Body of pancreas (tissue), 4 donors: ENCODE measurements around the gene NBDY. TPM values are rescaled to one million over a fixed set of nuclear protein-coding genes. Genes with fewer than 3 reads are reported as not detected.
"Not testable (repeated sequence)": the region's sequence is repeated elsewhere in the genome, so short reads cannot be mapped to it uniquely, and the experiment has no call there.

Experiments used
- ATAC-seq: fragments of 150-250 bp; one replicate; pipeline ENCODE4 v1.9.1; 2016
- DNase-seq, 4 donors: peaks; one replicate each; pipeline ENCODE4 v3.0.0-alpha.2; 2019
- H3K27ac ChIP-seq, 4 donors: fragments of 200-600 bp; sonication (generic); 1 replicate in 3 of 4; 2 replicates in 1 of 4; pipeline versions ENCODE4 v1.5.1 to v1.6.1; 2016 to 2019; ENCODE audit warnings: mild to moderate bottlenecking in 1 of 4, mixed read lengths in 1 of 4, moderate library complexity in 1 of 4
- H3K27me3 ChIP-seq, 2 donors: fragments of 200-600 bp; sonication (generic); one replicate each; pipeline ENCODE4 v1.6.0; 2016; ENCODE audit warnings: mild to moderate bottlenecking in 1 of 2
- H3K36me3 ChIP-seq, 2 donors: fragments of 200-600 bp; sonication (generic); replicated peaks in 1 of 2; 2 replicates each; pipeline ENCODE4 v1.5.1; 2016; ENCODE audit warnings: low read depth in 2 of 2; ENCODE audit not compliant: insufficient read depth in 1 of 2
- H3K4me1 ChIP-seq: fragments of 200-600 bp; sonication (generic); one replicate; pipeline ENCODE4 v1.6.0; 2016
- H3K4me3 ChIP-seq, 2 donors: fragments of 200-600 bp; sonication (generic); 1 replicate in 1 of 2; 2 replicates in 1 of 2; pipeline ENCODE4 v1.5.1; 2016 to 2019
- H3K9me3 ChIP-seq, 3 donors: fragments of 200-600 bp; sonication (generic); 1 replicate in 2 of 3; 2 replicates in 1 of 3; pipeline ENCODE4 v1.5.1; 2016
- WGBS, 2 donors: methylation state at CpG; one replicate each; pipeline ENCODE4 v1.1.5; 2017; 5-methylcytosine and 5-hydroxymethylcytosine counted together
- intact Hi-C: fragments of 100-400 bp; cut with DNase I; formaldehyde crosslinking; loops from one replicate; pipeline ENCODE4 v1.15.1; 2023
- total RNA-seq, 2 donors: library from RNA; depleted of rRNA; stranded (reverse); fragments of >200 nt; gene quantifications; one replicate each; pipeline ENCODE4 v1.1.0, GENCODE V29; 2016
- TF ChIP-seq, protein P1 (sequence below), 7 experiments: fragments of 450-650 bp in 4 of 7; fragments of 200-600 bp in 3 of 7; sonication (generic) in 3 of 7; IDR thresholded peaks; one replicate each; pipeline ENCODE4 v1.5.1; 2016 to 2019; ENCODE audit warnings: antibody characterized with exemption in 7 of 7

NBDY gene
- total RNA-seq, 2 donors from 2014 or later = 3.6 to 12.2 TPM

DNA sequence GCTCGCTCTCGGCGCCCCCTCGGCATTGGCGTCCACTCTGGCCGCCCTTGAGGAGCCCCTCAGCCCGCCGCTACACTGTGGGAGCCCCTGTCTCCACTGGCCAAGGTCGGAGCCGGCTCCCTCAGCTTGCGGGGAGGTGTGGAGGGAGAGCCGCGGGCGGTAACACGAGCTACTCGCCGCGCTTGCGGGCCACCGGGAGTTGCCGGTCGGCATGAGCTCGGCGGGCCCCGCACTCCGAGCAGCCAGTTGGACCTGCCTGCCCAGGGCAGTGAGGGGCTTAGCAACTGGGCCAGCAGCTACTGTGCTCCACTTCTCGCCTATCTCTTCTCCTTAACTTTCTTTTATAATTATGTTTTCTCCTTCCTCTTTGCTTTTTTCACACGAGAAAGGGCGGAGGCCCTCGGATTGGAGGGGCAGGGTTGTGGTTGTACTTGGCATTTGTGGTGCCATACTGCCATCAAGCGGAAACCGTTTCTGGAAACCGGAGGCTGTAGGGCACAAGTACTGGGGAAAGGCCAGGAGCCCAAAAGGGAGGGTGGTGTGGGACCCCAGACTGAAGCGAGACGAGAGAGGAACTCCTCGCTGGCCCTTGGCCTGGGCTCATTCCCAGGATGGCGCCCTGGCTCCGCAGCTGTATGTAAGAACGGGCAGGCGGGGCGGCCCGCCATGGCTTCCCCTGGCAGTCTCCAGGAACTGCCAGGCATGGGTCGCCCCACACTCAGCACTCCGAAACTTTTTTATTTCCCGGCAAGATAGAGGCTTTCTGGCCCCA, 38.5 kb downstream of the NBDY start:
- intact Hi-C loops, ATAC-seq, H3K9me3 ChIP-seq, H3K4me1 ChIP-seq, H3K27me3 ChIP-seq, H3K27ac ChIP-seq, H3K36me3 ChIP-seq, H3K4me3 ChIP-seq: not testable (repeated sequence)
- WGBS, 2 donors = 83 to 93% methylated on average over 15 to 22 of the region's 45 CpGs
- peak in 2 of 4 donors; percentile 39 to 41 for DNase-seq
- TF ChIP-seq, protein P1, sequence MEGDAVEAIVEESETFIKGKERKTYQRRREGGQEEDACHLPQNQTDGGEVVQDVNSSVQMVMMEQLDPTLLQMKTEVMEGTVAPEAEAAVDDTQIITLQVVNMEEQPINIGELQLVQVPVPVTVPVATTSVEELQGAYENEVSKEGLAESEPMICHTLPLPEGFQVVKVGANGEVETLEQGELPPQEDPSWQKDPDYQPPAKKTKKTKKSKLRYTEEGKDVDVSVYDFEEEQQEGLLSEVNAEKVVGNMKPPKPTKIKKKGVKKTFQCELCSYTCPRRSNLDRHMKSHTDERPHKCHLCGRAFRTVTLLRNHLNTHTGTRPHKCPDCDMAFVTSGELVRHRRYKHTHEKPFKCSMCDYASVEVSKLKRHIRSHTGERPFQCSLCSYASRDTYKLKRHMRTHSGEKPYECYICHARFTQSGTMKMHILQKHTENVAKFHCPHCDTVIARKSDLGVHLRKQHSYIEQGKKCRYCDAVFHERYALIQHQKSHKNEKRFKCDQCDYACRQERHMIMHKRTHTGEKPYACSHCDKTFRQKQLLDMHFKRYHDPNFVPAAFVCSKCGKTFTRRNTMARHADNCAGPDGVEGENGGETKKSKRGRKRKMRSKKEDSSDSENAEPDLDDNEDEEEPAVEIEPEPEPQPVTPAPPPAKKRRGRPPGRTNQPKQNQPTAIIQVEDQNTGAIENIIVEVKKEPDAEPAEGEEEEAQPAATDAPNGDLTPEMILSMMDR (IDR thresholded peaks at IDR 0.05) = peak in 2 of 7 experiments; percentile 38 to 41

DNA sequence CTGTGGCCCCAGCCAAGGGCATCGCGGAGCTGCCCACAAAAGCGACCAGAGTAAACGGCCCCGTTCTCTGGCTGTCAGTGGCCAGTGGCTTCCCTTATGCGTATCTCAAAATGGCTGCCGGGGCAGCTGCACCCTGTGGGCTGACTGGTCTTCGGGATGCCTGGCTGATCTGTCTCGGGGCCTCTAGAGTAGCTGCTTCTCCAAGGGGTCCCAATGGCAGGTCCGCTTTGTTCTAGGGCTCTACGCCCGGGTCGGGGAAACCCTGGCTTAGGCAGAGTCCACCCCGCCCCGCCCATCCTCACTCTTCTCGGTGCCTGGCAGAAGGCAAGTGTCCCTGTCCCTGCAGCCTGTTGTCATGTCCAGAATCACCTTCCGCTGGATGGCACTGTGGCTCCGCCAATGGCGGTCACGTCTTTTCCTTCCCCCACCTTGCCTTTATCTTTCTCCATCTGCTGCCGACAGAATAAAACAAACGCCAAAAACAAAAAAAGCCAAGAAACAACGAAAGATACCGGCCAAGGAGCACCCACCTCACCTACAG, 39.1 kb downstream of the NBDY start:
- H3K9me3 ChIP-seq, H3K4me1 ChIP-seq, H3K4me3 ChIP-seq, intact Hi-C loops, ATAC-seq, H3K36me3 ChIP-seq, H3K27me3 ChIP-seq, H3K27ac ChIP-seq, DNase-seq: not testable (repeated sequence)
- WGBS, 2 donors = no CpG with 5 or more reads among the region's 24 CpGs

DNA sequence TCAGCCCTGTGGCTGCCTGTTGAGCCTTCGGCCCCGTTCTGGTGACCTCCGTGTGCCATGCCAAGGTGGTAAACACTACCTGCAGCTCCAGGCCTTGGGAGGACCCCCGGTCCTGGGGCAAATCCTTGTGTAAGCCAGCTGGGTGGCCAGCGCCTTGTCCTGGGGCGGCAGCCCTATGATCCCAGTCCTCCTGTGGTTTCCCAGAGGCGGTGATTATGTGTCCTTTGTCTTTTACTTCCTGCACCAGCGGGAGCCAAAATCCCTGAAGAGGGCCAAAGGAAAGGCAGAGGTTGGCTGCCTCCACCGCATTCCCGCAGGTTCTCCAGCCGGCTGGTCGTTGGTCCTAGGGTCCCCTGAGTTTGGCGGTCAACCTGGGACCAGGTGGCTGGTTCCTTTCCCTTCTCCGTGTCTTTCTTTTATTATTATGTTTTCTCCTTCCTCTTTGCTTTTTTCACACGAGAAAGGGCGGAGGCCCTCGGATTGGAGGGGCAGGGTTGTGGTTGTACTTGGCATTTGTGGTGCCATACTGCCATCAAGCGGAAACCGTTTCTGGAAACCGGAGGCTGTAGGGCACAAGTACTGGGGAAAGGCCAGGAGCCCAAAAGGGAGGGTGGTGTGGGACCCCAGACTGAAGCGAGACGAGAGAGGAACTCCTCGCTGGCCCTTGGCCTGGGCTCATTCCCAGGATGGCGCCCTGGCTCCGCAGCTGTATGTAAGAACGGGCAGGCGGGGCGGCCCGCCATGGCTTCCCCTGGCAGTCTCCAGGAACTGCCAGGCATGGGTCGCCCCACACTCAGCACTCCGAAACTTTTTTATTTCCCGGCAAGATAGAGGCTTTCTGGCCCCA, 43.9 kb downstream of the NBDY start:
- not testable (repeated sequence) for DNase-seq, H3K4me3 ChIP-seq
- no CpG with 5 or more reads among the region's 32 CpGs for WGBS, 2 donors

DNA sequence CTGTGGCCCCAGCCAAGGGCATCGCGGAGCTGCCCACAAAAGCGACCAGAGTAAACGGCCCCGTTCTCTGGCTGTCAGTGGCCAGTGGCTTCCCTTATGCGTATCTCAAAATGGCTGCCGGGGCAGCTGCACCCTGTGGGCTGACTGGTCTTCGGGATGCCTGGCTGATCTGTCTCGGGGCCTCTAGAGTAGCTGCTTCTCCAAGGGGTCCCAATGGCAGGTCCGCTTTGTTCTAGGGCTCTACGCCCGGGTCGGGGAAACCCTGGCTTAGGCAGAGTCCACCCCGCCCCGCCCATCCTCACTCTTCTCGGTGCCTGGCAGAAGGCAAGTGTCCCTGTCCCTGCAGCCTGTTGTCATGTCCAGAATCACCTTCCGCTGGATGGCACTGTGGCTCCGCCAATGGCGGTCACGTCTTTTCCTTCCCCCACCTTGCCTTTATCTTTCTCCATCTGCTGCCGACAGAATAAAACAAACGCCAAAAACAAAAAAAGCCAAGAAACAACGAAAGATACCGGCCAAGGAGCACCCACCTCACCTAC, 44.5 kb downstream of the NBDY start:
- H3K9me3 ChIP-seq, H3K4me3 ChIP-seq, intact Hi-C loops, ATAC-seq, H3K36me3 ChIP-seq, H3K27ac ChIP-seq, H3K27me3 ChIP-seq, H3K4me1 ChIP-seq, DNase-seq: not testable (repeated sequence)
- WGBS, 2 donors = no CpG with 5 or more reads among the region's 24 CpGs

More for the DNA sequence above, 43.9 kb downstream of the NBDY start:
- ATAC-seq, H3K36me3 ChIP-seq, H3K4me1 ChIP-seq, H3K9me3 ChIP-seq, intact Hi-C loops, H3K27ac ChIP-seq, H3K27me3 ChIP-seq: not testable (repeated sequence)

DNA sequence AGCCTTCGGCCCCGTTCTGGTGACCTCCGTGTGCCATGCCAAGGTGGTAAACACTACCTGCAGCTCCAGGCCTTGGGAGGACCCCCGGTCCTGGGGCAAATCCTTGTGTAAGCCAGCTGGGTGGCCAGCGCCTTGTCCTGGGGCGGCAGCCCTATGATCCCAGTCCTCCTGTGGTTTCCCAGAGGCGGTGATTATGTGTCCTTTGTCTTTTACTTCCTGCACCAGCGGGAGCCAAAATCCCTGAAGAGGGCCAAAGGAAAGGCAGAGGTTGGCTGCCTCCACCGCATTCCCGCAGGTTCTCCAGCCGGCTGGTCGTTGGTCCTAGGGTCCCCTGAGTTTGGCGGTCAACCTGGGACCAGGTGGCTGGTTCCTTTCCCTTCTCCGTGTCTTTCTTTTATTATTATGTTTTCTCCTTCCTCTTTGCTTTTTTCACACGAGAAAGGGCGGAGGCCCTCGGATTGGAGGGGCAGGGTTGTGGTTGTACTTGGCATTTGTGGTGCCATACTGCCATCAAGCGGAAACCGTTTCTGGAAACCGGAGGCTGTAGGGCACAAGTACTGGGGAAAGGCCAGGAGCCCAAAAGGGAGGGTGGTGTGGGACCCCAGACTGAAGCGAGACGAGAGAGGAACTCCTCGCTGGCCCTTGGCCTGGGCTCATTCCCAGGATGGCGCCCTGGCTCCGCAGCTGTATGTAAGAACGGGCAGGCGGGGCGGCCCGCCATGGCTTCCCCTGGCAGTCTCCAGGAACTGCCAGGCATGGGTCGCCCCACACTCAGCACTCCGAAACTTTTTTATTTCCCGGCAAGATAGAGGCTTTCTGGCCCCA, 49.3 kb downstream of the NBDY start:
- no CpG with 5 or more reads among the region's 32 CpGs for WGBS, 2 donors
- H3K36me3 ChIP-seq, H3K4me3 ChIP-seq, ATAC-seq, DNase-seq, H3K9me3 ChIP-seq, H3K4me1 ChIP-seq, H3K27ac ChIP-seq, intact Hi-C loops, H3K27me3 ChIP-seq: not testable (repeated sequence)

DNA sequence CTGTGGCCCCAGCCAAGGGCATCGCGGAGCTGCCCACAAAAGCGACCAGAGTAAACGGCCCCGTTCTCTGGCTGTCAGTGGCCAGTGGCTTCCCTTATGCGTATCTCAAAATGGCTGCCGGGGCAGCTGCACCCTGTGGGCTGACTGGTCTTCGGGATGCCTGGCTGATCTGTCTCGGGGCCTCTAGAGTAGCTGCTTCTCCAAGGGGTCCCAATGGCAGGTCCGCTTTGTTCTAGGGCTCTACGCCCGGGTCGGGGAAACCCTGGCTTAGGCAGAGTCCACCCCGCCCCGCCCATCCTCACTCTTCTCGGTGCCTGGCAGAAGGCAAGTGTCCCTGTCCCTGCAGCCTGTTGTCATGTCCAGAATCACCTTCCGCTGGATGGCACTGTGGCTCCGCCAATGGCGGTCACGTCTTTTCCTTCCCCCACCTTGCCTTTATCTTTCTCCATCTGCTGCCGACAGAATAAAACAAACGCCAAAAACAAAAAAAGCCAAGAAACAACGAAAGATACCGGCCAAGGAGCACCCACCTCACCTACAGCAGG, 50.0 kb downstream of the NBDY start:
- WGBS, 2 donors = no CpG with 5 or more reads among the region's 24 CpGs
- H3K27ac ChIP-seq, H3K36me3 ChIP-seq, DNase-seq, H3K27me3 ChIP-seq, intact Hi-C loops, H3K9me3 ChIP-seq, ATAC-seq, H3K4me1 ChIP-seq, H3K4me3 ChIP-seq: not testable (repeated sequence)

DNA sequence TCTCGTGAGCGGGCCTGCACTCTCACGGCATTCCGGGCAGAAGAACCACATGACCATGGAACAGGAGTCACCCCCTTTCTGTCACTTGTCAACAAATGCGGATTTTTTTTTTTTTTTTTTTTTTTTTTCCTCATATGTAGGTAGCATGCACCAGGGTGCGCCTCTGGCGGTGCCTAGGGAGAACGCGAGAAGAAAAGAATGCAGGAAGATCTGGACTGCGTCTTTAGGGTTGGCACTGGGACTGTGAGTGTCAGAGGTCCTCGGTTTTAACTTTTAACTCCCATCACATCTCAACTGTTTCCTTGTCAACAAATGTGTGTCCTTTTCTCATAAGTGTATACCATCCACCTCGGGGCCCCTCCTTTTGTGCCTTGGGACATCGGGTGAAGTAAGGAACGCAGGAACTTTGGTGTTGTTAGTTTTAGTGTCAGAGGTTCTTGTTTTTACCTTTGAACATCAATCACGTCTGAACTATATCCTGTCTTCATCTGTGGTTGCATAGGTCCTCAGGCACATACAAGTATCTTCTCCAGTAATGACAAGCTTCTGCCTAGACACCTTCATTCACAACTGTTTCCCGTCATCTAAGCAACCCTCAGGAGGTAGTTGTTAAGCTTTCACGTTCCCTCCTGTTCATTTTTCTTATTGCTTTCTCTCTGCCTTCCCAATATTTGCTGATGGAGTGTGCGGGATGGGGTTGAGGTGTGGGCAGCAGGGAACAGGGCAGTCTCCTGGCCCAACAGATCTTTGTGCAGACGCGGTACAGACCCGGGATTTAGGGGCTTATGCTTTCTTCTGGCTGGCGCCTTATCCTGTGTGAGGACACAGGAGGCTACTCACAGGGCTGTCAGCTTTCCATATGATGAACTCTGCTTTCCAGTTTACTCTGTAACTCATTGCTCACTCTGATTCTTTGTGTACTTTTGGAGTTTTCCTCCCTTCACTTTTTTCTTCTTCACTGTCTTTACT, 51.9 kb downstream of the NBDY start:
- ATAC-seq, H3K27ac ChIP-seq, DNase-seq, intact Hi-C loops, H3K4me3 ChIP-seq, H3K27me3 ChIP-seq, H3K9me3 ChIP-seq, H3K36me3 ChIP-seq, H3K4me1 ChIP-seq: not testable (repeated sequence)
- WGBS, 2 donors = 87 to 89% methylated on average over 11 to 12 of the region's 22 CpGs
